Thyroid gland (tissue), 4 donors: ENCODE results near the gene NACA2.

Experiments used
- POLR2A ChIP-seq, 2 donors: fragments of 450-650 bp; IDR thresholded peaks; one replicate each; pipeline ENCODE4 v1.6.1; 2017; ENCODE audit warnings: antibody characterized with exemption in 2 of 2, mild to moderate bottlenecking in 2 of 2, moderate library complexity in 1 of 2
- TF ChIP-seq, protein P1 (sequence below), 6 experiments: fragments of 200-600 bp in 3 of 6; fragments of 450-650 bp in 3 of 6; sonication (generic) in 3 of 6; IDR thresholded peaks; one replicate each; pipeline ENCODE4 v1.5.1; 2016 to 2019; ENCODE audit warnings: antibody characterized with exemption in 6 of 6, mild to moderate bottlenecking in 2 of 6, inconsistent platforms in 1 of 6, moderate library complexity in 1 of 6

GRCh38 chr17:61561354-61561753 lies 29.7 kb downstream of the NACA2 start:
- TF ChIP-seq, protein P1, sequence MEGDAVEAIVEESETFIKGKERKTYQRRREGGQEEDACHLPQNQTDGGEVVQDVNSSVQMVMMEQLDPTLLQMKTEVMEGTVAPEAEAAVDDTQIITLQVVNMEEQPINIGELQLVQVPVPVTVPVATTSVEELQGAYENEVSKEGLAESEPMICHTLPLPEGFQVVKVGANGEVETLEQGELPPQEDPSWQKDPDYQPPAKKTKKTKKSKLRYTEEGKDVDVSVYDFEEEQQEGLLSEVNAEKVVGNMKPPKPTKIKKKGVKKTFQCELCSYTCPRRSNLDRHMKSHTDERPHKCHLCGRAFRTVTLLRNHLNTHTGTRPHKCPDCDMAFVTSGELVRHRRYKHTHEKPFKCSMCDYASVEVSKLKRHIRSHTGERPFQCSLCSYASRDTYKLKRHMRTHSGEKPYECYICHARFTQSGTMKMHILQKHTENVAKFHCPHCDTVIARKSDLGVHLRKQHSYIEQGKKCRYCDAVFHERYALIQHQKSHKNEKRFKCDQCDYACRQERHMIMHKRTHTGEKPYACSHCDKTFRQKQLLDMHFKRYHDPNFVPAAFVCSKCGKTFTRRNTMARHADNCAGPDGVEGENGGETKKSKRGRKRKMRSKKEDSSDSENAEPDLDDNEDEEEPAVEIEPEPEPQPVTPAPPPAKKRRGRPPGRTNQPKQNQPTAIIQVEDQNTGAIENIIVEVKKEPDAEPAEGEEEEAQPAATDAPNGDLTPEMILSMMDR (IDR thresholded peaks at IDR 0.05) = no peak
- TF ChIP-seq POLR2A (IDR thresholded peaks at IDR 0.05) = no peak
